ENCODE data around the gene FRMD3. TPM values are rescaled to one million over a fixed set of nuclear protein-coding genes. Genes with fewer than 3 reads are reported as not detected.

FRMD3 gene
- total and polyA plus RNA-seq, 11 donors, result 28.9 to 195 (median 82.4) TPM

- intact Hi-C loops (cut with DNase I), result no loop called here
- H3K27me3 ChIP-seq, result no peaks in the 10 kb centered on the region
- peaks cover 0 to 4% (median 0%) of the 10 kb centered on the region in 12 donors for H3K4me1 ChIP-seq
- H3K9me3 ChIP-seq, result peaks cover 0 to 5% (median 0%) of the 10 kb centered on the region in 12 donors
- ATAC-seq, result no peak
- no peak for DNase-seq
- WGBS, 4 donors, result 61 to 85% (median 74%) methylated on average over 3 of the region's 3 CpGs
- no peak overlapping the region for H3K27ac ChIP-seq
- H3K4me3 ChIP-seq, result no peak overlapping the region
- no peak for TF ChIP-seq POLR2A (IDR thresholded peaks at IDR 0.05)
- TF ChIP-seq CTCF (IDR thresholded peaks at IDR 0.05), result no peak
- no peaks in the 10 kb centered on the region for H3K36me3 ChIP-seq
These were observed 11.3 kb downstream of the FRMD3 start for GRCh38 chr9:83526901-83527300.

GRCh38 chr9:83526211-83526610 lies 12.0 kb downstream of the FRMD3 start:
- Histone ChIP-seq H3K4me3 (no peak overlapping the region), H3K36me3 (no peaks in the 10 kb centered on the region), H3K4me1 (peaks cover 0 to 6% (median 0%) of the 10 kb centered on the region in 12 donors), H3K27ac (no peak overlapping the region), H3K9me3 (peaks cover 0 to 5% (median 0%) of the 10 kb centered on the region in 12 donors), H3K27me3 (no peaks in the 10 kb centered on the region)
- no peak for TF ChIP-seq CTCF (IDR thresholded peaks at IDR 0.05)
- ATAC-seq (no peak), DNase-seq (no peak)
- WGBS, 4 donors, result 95 to 98% (median 97%) methylated on average over 2 of the region's 2 CpGs
- intact Hi-C loops (cut with DNase I), result no loop called here

GRCh38 chr9:83523684-83524083 lies 14.5 kb downstream of the FRMD3 start:
- intact Hi-C loops (cut with DNase I), result no loop called here
- Histone ChIP-seq H3K4me3 (no peak overlapping the region), H3K9me3 (peaks cover 0 to 6% (median 0%) of the 10 kb centered on the region in 12 donors), H3K36me3 (no peaks in the 10 kb centered on the region), H3K4me1 (peaks cover 0 to 13% (median 0%) of the 10 kb centered on the region in 12 donors), H3K27ac (no peak overlapping the region), H3K27me3 (no peaks in the 10 kb centered on the region)
- no peak for ATAC-seq
- no peak for DNase-seq
- TF ChIP-seq CTCF (IDR thresholded peaks at IDR 0.05) (no peak), POLR2A (IDR thresholded peaks at IDR 0.05) (no peak)

- peaks cover 0 to 9% (median 0%) of the 10 kb centered on the region in 12 donors for H3K9me3 ChIP-seq
- H3K4me3 ChIP-seq, result no peak overlapping the region
- no peak overlapping the region for H3K27ac ChIP-seq
- H3K27me3 ChIP-seq, result no peaks in the 10 kb centered on the region
- no peak for TF ChIP-seq CTCF (IDR thresholded peaks at IDR 0.05)
- TF ChIP-seq POLR2A (IDR thresholded peaks at IDR 0.05), result no peak
- DNase-seq, result no peak
- H3K36me3 ChIP-seq, result no peaks in the 10 kb centered on the region
- peaks cover 0 to 13% (median 0%) of the 10 kb centered on the region in 12 donors for H3K4me1 ChIP-seq
- ATAC-seq, result no peak
- WGBS, 4 donors, result 81 to 90% (median 87%) methylated on average over 4 of the region's 4 CpGs
- intact Hi-C loops (cut with DNase I), result no loop called here
These were observed 16.8 kb downstream of the FRMD3 start for GRCh38 chr9:83521411-83521810.
